ENCODE data around the gene TNFAIP8.

The TNFAIP8 gene

DNA sequence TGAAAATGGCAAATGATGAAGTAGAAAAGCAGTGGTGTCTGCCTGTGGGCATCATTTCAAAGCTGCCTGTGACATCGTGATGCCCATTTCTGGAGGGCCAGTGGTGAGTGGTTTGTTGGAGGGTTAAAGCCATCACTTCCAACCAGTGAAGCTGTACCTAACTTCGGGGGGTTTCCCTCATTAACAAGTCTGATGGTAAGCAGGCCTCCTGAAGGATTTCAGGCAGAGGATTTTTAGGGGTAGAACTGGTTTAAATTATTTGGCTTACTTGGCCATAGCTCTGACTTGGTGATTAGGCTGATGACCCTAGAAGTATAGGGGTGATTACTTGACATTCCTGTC is 10.7 kb downstream of the TNFAIP8 start:
- DNase-seq (ENCODE audit: low read depth in 3 of 3, low spot score in 1 of 3): no peak

DNA sequence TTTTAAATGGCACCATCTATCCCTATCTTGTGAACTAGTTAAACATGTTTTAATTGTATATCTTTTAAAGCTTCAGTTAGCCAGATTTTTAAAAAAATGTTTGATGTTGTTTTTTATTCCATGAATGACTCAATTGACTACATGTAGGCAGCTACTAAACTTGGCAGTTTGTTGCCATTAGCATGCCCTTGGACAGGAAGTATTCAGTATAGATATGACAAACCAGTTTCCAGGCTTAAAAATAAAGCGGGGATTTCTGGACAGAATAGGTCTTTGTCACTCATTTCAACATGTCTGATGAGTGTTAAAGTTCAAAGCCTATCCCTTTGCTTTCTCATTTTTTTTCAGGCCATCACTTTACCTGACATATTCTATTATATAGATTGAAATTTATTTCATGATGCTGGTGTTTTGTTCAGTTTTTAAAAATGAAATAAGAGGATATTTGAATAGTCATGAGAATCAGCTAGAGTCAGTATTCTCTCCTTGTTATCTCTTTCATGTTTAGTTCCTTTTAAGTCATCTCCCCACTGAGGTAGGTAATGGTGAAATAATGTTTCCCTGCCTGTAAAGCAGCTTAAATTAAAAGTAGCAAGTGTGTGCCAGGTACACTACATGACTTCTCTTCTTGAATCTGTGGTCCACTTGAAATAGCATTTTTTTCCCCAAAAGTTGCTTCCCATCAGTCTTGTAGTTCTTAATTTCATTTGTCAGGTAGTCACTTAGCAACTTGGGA is 11.9 kb downstream of the TNFAIP8 start:
- no peak for DNase-seq (ENCODE audit: low read depth in 3 of 3, low spot score in 1 of 3)

DNA sequence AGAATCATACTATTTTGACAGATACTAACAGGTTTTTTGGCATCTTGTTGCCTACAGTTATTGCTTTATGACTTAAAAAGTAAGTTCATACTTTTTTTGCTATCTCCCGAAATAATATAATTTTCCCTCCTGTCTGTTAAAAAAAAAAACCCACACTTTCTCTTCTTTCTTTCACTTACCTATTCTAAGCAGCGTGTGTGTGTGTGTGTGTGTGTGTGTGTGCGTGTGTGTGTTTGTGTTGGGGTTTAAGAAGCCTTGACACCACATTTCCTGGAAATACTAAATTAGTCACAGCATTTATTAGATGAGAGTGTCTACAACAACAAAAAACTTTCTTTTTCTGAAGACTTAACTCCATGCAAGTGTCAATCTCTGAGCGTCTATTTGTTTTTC is 12.4 kb downstream of the TNFAIP8 start:
- no peak for DNase-seq (ENCODE audit: low read depth in 3 of 3, low spot score in 1 of 3)

DNA sequence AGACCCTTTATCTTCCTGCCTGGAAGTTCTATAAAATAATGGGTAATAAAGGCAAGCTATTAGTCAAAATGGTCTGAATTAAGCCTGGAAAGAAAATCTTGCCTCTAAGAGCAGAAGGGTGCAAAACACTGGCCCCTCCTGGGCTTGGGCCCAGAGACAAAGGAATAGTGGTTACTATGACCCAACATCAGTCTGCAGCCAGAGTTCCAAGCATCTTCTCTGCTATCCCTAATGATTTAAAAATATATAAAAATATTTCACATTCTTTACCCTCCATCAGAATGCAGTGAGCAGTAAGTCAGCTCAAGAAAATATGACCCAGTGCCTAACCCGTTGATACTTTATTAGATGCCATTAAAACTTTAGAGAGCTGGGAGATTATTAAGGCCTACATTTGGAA is 14.7 kb downstream of the TNFAIP8 start:
- no peak for DNase-seq (ENCODE audit: low read depth in 3 of 3, low spot score in 1 of 3)

- DNase-seq (ENCODE audit: low read depth in 3 of 3, low spot score in 1 of 3): no peak
These were observed 15.3 kb downstream of the TNFAIP8 start for GRCh38 chr5:119371146-119371545.

DNA sequence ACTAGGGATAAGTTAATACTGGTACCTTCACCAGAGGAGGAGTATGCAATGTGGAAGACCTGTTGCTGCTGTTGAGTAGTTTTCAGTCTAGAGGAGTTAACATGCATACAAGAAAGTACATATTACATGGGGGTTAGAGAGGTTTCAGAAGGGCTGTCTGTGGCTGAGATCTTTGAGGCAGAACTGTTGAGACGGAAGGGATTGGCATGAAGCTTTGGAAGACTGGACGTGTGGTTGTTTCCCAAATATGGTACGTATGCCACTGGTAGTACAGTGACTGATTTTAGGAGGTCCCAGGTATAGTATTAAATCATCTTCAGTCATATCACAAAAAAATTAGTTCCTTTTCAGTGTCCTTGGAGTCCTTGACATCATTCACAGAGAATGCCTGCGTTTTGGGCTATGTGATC is 17.6 kb downstream of the TNFAIP8 start:
- DNase-seq (ENCODE audit: low read depth in 3 of 3, low spot score in 1 of 3): no peak

DNA sequence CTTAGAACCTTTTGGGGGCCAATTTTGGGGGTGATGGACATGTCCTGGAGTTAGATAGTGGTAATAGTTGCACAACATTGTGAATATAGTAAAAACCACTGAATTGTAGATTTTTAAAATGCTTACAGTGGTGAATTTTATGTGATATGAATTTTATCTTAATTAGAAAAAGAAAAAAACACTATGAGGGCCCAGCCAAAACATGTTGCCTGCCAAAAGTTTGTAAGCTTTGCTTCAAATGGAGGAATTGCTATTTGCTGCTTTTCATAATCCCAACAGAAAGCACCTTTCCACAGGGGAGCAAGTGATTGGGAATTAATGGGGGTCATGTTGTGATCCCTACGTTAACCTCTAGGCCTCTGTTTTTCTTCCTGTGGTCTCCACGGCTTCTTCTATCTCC is 19.1 kb downstream of the TNFAIP8 start:
- no peak for DNase-seq (ENCODE audit: low read depth in 3 of 3, low spot score in 1 of 3)

GRCh38 chr5:119377066-119377465 is 21.2 kb downstream of the TNFAIP8 start:
- no peak for DNase-seq (ENCODE audit: low read depth in 3 of 3, low spot score in 1 of 3)

- no peak for DNase-seq (ENCODE audit: low read depth in 3 of 3, low spot score in 1 of 3)
These were observed 22.4 kb downstream of the TNFAIP8 start for GRCh38 chr5:119378075-119378700.

DNA sequence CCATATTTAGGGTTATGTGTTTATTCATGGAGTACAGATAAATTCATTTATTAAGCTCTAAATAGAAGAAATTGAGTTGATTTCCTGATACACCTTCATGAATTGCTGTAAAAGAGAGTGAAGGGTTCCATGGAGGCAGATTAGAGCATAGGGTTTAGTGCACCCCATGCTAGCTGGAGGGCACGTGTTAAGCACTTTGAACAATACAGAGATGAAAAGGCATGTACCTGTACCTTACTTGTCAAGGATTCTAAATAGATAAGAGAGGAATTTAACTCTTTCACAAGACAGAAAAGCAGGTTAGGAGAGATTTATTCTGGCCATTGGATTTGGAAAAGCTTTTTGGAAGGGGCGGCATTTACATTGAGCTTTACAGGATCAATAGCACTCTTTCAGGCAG is 23.3 kb downstream of the TNFAIP8 start:
- no peak for DNase-seq (ENCODE audit: low read depth in 3 of 3, low spot score in 1 of 3)

GRCh38 chr5:119379942-119380547 is 24.2 kb downstream of the TNFAIP8 start:
- no peak for DNase-seq (ENCODE audit: low read depth in 3 of 3, low spot score in 1 of 3)

DNA sequence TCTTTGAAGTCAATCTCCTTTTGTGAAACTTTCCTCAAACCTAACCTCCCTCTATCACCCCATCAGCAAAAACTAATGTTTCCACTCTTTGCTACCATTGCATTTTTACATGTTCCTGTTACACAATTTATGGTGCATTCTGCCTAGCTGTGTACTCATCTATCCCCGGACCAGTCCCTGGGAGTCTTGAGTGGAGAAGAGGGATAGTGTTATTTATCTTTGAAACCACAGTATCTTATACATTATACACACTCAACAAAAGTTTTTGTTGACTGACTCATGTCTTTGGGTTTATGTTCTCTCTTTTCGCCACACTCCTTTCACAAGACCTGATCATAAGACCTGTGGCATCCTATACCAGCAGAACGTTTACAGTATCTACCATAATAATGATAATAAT is 26.4 kb downstream of the TNFAIP8 start:
- DNase-seq (ENCODE audit: low read depth in 3 of 3, low spot score in 1 of 3): no peak

DNA sequence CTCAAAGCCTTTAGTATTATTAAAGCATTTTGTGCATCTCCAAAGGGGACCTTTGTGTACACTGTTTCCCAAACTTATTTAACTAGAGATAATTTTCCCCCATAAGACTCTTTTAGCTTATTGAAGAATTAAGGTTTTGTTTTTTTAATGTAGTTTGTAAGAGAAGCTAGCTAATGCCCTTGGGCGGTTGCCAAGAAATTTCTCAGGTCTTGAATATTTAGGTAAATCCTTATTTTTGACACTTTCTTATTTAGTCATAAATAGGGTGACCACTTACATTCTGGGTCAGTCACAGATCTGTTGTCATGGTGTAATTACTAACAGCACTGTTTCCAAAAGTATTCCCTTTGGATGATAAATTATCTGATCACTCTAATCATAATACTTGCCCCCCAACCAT is 27.2 kb downstream of the TNFAIP8 start:
- no peak for DNase-seq (ENCODE audit: low read depth in 3 of 3, low spot score in 1 of 3)

DNA sequence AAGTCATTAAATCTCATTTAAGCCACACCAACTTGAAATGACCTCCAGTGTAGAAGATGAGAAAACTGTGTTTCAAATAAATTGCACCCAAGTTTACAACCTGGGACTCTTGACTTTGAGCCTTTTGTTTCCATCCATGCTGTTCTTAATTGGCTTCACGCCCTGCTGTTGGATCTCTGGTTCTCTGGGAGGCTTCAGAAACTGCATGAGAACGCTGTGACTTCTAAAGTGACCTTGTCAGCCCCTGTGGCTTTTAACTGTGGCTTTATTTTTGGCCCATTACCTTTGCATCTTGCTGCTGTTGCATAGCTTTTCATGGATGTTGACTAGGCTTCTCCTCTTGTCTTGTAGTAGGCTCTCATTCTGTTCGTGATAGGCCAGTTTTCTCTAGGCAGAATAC is 29.3 kb downstream of the TNFAIP8 start:
- no peak for DNase-seq (ENCODE audit: low read depth in 3 of 3, low spot score in 1 of 3)

DNA sequence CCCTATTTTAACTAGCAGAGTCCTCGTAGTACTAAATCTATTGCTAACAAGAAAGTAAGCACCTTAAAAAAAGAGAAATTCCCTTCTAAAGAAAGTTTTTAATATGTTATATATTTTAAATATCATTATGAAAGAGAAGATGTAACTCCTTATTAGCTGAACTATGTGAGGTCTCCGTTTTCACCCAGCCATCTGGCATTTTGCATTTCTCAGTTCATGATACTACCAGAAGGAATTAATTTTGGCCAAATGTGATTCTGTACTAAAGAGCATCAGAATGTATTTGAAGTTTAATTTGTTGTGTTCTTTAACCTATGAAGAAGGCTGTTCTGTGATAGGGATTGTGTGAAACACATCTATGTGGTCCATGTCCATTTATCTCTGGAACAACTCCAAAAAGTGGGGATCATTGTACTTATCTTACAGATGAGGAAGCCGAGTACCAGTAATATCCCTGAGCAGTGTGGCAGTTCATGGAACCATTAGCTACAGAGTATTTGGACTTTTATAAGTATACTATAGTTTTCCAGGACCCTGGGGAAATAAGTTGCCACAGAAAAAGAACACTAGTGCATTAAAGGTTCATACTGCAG is 29.8 kb downstream of the TNFAIP8 start:
- DNase-seq (ENCODE audit: low read depth in 3 of 3, low spot score in 1 of 3): no peak

DNA sequence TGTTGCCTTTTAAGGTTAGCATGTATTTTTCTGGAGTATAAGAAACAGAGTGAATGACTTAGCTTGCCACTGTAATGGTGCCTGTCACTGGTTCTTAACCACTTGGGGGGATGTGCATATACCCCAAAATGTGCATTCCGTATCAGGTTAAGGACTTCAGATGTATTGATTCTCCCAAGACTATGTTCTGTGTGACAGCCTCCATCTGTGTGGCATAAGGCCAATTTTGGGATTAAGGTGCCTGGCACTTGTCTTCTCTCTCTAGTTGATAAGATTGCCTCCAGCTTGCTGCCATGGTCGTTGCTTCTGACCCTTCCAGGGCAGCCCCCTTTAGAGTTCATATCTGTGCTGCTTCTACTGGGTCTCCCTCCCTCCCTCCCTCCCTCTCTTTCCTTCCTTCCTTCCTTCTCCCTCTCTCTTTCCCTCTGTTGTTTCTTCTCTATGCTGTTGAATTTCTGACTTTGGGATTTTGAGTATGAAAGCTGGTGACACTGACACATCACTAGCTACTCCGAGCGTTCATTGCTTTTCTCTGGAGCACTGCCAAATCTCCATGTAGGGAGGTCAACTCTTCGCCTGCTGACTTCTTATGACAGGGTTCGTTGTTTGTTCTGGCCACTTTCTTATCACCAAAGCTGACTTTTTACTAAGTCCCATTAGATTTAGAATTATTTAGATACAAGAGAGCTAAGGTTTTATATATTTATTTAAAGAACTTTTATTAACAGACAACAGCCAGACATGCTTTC is 31.0 kb downstream of the TNFAIP8 start:
- no peak for DNase-seq (ENCODE audit: low read depth in 3 of 3, low spot score in 1 of 3)

- no peak for DNase-seq (ENCODE audit: low read depth in 3 of 3, low spot score in 1 of 3)
These were observed 32.3 kb downstream of the TNFAIP8 start for GRCh38 chr5:119387945-119388618.

DNA sequence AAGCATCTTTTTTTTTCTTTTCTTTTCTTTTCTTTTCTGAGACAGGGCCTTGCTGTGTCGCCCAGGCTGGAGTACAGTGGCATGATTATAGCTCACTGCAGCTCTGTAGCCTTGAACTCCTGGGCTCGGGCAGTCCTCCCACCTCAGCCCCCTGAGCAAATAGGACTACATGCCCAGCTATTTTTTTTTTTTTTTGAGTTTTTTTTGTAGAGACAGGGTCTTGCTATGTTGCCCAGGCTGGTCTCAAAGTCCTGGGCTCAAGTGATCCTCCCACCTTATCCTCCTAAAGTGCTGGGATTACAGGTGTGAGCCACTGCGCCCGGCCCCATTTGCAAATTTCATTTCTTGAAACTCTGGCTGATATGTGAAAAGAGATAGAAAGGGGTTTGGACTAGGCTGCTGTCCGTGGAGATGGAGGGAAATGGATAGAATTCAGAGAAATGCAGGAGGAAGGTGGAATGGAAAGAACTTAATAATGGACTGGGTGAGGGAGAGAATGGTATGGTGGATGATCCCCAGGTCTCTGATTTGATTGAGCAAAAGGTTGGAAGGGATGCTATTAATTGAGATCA is 32.9 kb downstream of the TNFAIP8 start:
- DNase-seq (ENCODE audit: low read depth in 3 of 3, low spot score in 1 of 3): no peak

- DNase-seq (ENCODE audit: low read depth in 3 of 3, low spot score in 1 of 3): no peak
These were observed 33.6 kb downstream of the TNFAIP8 start for GRCh38 chr5:119389288-119390030.

GRCh38 chr5:119390404-119390803 is 34.6 kb downstream of the TNFAIP8 start:
- DNase-seq (ENCODE audit: low read depth in 3 of 3, low spot score in 1 of 3): no peak
